ENCODE data around the gene RABGAP1L.

DNA sequence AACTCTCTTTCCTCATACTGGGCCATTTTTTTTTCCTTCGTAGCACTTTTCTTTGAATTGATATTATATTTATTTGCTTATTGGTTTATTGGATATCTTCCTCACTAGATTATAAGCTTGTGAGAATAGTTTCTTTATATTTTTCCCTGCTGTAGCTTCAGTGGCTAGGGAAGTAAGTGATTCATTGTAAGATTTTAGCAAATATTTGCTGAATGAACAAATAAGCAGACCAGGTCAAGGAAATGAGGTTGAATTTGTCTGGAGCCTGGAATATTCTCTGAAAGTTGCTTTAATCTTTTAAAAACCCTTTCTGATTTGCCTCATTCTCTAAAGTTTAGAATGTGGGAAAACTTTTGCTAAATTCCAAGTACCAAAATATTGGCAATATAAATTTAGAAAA lies 80.2 kb downstream of the RABGAP1L start:
- TF ChIP-seq, protein P1, sequence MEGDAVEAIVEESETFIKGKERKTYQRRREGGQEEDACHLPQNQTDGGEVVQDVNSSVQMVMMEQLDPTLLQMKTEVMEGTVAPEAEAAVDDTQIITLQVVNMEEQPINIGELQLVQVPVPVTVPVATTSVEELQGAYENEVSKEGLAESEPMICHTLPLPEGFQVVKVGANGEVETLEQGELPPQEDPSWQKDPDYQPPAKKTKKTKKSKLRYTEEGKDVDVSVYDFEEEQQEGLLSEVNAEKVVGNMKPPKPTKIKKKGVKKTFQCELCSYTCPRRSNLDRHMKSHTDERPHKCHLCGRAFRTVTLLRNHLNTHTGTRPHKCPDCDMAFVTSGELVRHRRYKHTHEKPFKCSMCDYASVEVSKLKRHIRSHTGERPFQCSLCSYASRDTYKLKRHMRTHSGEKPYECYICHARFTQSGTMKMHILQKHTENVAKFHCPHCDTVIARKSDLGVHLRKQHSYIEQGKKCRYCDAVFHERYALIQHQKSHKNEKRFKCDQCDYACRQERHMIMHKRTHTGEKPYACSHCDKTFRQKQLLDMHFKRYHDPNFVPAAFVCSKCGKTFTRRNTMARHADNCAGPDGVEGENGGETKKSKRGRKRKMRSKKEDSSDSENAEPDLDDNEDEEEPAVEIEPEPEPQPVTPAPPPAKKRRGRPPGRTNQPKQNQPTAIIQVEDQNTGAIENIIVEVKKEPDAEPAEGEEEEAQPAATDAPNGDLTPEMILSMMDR (conservative IDR thresholded peaks at IDR 0.05; ENCODE audit: low read length) = no peak
- TF ChIP-seq EZH2phosphoT487 (IDR thresholded peaks at IDR 0.05; ENCODE audit: borderline replicate concordance) = no peak
